ENCODE data around the gene FIP1L1. TPM values are rescaled to one million over a fixed set of nuclear protein-coding genes. Genes with fewer than 3 reads are reported as not detected.

FIP1L1 gene
- total and polyA plus RNA-seq, 2 of the 13 experiments (the other 11 are each of a cell fraction or from before 2014, with no cell fraction given) = 14.9 to 69.4 TPM

DNA sequence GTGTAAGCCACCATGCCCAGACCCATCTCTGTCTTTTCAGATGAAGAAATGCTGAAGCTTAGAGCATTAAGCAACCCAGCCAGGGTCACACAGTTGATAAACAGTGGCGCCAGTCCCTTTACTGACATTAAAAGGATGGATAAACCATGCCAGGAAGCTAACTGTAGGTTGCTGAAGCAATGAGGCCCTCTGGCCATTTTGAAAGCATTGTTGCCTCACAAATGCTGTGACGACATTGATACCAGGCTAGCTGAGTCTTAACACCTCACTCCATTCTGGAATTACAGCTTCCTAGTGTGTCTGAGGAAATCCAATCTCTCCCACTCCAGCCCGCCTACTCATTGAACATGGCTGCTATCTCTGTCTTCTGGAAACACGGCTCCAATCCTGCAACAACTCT is 124.1 kb downstream of the FIP1L1 start:
- no peak for ATAC-seq
- no peaks in the 10 kb centered on the region for H3K9me3 ChIP-seq (ENCODE audit: low read length)
- no peak for FAIRE-seq
- no peaks in the 10 kb centered on the region for H3K27me3 ChIP-seq (ENCODE audit: control insufficient read depth in 1 of 2, insufficient read depth in 2 of 2, low read length in 2 of 2)
- in situ Hi-C loops (cut with HindIII; ENCODE audit: extremely low pct_ligation_motif_present, low pct_unique_long_range_greater_than_20kb) = no loop called here
- H3K4me1 ChIP-seq (ENCODE audit: insufficient read depth, low read length) = peaks cover 9% of the 10 kb centered on the region; the same call in 1 of the 2 replicates
- H3K4me2 ChIP-seq (ENCODE audit: low read depth, low read length) = no peak overlapping the region
- ChIA-PET POLR2A (no interaction called here), CTCF (ENCODE audit: low intra/inter-chr PET ratio, low total read pairs) (no interaction called here)
- no peak overlapping the region for H3K9ac ChIP-seq (ENCODE audit: insufficient read depth, low read depth, low read length)
- no peak for DNase-seq (ENCODE audit: low spot score)
- no peak overlapping the region for H3K27ac ChIP-seq (ENCODE audit: extremely low read length, insufficient read depth, low read length)
- TF ChIP-seq ZNF44 (CRISPR knock-in tag; IDR thresholded peaks at IDR 0.05) = no peak
- TF ChIP-seq ZFP41 (CRISPR knock-in tag; IDR thresholded peaks at IDR 0.05; ENCODE audit: borderline replicate concordance) = no peak
- TF ChIP-seq, protein P1, sequence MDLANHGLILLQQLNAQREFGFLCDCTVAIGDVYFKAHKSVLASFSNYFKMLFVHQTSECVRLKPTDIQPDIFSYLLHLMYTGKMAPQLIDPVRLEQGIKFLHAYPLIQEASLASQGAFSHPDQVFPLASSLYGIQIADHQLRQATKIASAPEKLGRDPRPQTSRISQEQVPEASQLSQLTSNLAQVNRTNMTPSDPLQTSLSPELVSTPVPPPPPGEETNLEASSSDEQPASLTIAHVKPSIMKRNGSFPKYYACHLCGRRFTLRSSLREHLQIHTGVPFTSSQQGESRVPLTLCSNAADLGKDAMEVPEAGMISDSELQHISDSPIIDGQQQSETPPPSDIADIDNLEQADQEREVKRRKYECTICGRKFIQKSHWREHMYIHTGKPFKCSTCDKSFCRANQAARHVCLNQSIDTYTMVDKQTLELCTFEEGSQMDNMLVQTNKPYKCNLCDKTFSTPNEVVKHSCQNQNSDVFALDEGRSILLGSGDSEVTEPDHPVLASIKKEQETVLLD (CRISPR knock-in tag; IDR thresholded peaks at IDR 0.05; ENCODE audit: low read depth) = no peak
- TF ChIP-seq RBM22 (optimal IDR thresholded peaks at IDR 0.05; ENCODE audit: low read length) = no peak
- TF ChIP-seq MIER3 (CRISPR knock-in tag; IDR thresholded peaks at IDR 0.05; ENCODE audit: borderline replicate concordance) = no peak
- 55% methylated on average over 3 of the region's 4 CpGs for WGBS (ENCODE audit: low lambda C conversion rate)
- H3K79me2 ChIP-seq (ENCODE audit: insufficient read depth, low read length) = no peaks in the 10 kb centered on the region
- no peaks in the 10 kb centered on the region for H4K20me1 ChIP-seq (ENCODE audit: insufficient read depth, low read length)
- H2AFZ ChIP-seq (ENCODE audit: low read length) = no peak overlapping the region
- H3K36me3 ChIP-seq (replicated peaks in 1 of 2; ENCODE audit: control insufficient read depth in 1 of 2, insufficient read depth in 2 of 2, low read length in 2 of 2) = no peaks in the 10 kb centered on the region
- intact Hi-C loops (cut with micrococcal nuclease; ENCODE audit: unreplicated experiment) = no loop called here
- BruUV-seq (replicated peaks) = no TSS peak
- no peak overlapping the region for H3K4me3 ChIP-seq (replicated peaks in 1 of 3; ENCODE audit: insufficient read depth in 1 of 3, low read depth in 2 of 3, low read length in 3 of 3)

GRCh38 chr4:53502094-53502493 is 124.7 kb downstream of the FIP1L1 start:
- ChIA-PET POLR2A (no interaction called here), CTCF (ENCODE audit: low intra/inter-chr PET ratio, low total read pairs) (no interaction called here)
- WGBS (ENCODE audit: low lambda C conversion rate) = 25% methylated on average over 1 of the region's 1 CpG
- no peak overlapping the region for H3K4me3 ChIP-seq (replicated peaks in 1 of 3; ENCODE audit: insufficient read depth in 1 of 3, low read depth in 2 of 3, low read length in 3 of 3)
- no peaks in the 10 kb centered on the region for H3K27me3 ChIP-seq (ENCODE audit: control insufficient read depth in 1 of 2, insufficient read depth in 2 of 2, low read length in 2 of 2)
- H3K4me2 ChIP-seq (ENCODE audit: low read depth, low read length) = no peak overlapping the region
- H4K20me1 ChIP-seq (ENCODE audit: insufficient read depth, low read length) = no peaks in the 10 kb centered on the region
- no peaks in the 10 kb centered on the region for H3K36me3 ChIP-seq (replicated peaks in 1 of 2; ENCODE audit: control insufficient read depth in 1 of 2, insufficient read depth in 2 of 2, low read length in 2 of 2)
- intact Hi-C loops (cut with micrococcal nuclease; ENCODE audit: unreplicated experiment) = no loop called here
- H3K79me2 ChIP-seq (ENCODE audit: insufficient read depth, low read length) = no peaks in the 10 kb centered on the region
- no peaks in the 10 kb centered on the region for H3K9me3 ChIP-seq (ENCODE audit: low read length)
- peaks cover 9% of the 10 kb centered on the region; the same call in 1 of the 2 replicates for H3K4me1 ChIP-seq (ENCODE audit: insufficient read depth, low read length)
- no peak for FAIRE-seq
- no peak overlapping the region for H2AFZ ChIP-seq (ENCODE audit: low read length)
- H3K9ac ChIP-seq (ENCODE audit: insufficient read depth, low read depth, low read length) = no peak overlapping the region
- ATAC-seq = no peak
- H3K27ac ChIP-seq (ENCODE audit: extremely low read length, insufficient read depth, low read length) = no peak overlapping the region
- DNase-seq (ENCODE audit: low spot score) = no peak
- in situ Hi-C loops (cut with HindIII; ENCODE audit: extremely low pct_ligation_motif_present, low pct_unique_long_range_greater_than_20kb) = no loop called here
- no TSS peak for BruUV-seq (replicated peaks)
- TF ChIP-seq ZNF501 (CRISPR knock-in tag; IDR thresholded peaks at IDR 0.05) = no peak
- TF ChIP-seq RFX5 (IDR thresholded peaks at IDR 0.05; ENCODE audit: low read depth, low read length) = no peak
- TF ChIP-seq ZKSCAN5 (CRISPR knock-in tag; IDR thresholded peaks at IDR 0.05) = no peak
- TF ChIP-seq FOXM1 (CRISPR knock-in tag; IDR thresholded peaks at IDR 0.05) = no peak
- TF ChIP-seq, protein P2, sequence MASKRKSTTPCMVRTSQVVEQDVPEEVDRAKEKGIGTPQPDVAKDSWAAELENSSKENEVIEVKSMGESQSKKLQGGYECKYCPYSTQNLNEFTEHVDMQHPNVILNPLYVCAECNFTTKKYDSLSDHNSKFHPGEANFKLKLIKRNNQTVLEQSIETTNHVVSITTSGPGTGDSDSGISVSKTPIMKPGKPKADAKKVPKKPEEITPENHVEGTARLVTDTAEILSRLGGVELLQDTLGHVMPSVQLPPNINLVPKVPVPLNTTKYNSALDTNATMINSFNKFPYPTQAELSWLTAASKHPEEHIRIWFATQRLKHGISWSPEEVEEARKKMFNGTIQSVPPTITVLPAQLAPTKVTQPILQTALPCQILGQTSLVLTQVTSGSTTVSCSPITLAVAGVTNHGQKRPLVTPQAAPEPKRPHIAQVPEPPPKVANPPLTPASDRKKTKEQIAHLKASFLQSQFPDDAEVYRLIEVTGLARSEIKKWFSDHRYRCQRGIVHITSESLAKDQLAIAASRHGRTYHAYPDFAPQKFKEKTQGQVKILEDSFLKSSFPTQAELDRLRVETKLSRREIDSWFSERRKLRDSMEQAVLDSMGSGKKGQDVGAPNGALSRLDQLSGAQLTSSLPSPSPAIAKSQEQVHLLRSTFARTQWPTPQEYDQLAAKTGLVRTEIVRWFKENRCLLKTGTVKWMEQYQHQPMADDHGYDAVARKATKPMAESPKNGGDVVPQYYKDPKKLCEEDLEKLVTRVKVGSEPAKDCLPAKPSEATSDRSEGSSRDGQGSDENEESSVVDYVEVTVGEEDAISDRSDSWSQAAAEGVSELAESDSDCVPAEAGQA (IDR thresholded peaks at IDR 0.05; ENCODE audit: low read depth) = no peak
- TF ChIP-seq, protein P2 (CRISPR knock-in tag; IDR thresholded peaks at IDR 0.05; ENCODE audit: borderline replicate concordance) = no peak
- TF ChIP-seq ZNF101 (CRISPR knock-in tag; IDR thresholded peaks at IDR 0.05; ENCODE audit: borderline replicate concordance, low read depth) = no peak
- TF ChIP-seq ELF3 (CRISPR knock-in tag; IDR thresholded peaks at IDR 0.05) = no peak
